Measurements from ENCODE around the gene GUCY2F.

Gene GUCY2F

DNA sequence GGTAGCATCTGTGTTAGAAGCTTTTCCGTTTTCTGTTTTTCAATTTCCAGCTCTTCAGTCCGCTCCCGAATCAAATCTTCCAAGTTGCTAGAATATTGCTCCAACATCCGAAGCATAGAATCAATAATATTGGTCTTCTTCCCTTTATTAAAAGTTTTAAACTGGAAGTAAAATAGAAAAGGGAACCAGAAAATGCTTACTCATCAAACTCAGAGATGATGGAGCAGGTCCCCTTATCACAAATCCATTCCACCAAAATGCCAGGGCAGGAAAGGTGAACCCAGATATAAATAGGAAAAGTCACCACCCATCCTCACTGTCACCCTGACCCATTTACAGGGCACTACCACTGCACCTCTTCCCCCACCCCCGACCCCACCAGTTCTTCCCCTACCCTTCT, 89.0 kb downstream of the GUCY2F start:
- no peak for DNase-seq

DNA sequence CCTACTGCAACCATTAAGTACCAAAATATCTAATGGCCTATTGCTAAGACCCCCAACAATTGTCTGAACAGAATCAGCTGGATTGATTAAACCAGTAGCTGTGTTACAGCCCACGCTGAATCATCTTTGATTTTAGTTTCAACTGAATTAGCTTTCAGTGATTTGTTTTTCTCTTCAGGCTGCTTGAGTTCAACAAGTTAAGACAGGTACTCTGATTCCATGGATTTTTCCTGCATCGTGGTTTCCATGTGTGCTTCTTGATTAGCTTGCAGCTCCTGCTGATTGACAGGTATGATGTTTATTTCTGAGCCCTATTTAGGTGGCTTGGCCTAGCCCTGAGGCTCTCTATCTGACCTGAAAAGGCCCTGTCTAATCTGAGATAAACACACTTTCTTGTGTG, 91.3 kb downstream of the GUCY2F start:
- DNase-seq: no peak

DNA sequence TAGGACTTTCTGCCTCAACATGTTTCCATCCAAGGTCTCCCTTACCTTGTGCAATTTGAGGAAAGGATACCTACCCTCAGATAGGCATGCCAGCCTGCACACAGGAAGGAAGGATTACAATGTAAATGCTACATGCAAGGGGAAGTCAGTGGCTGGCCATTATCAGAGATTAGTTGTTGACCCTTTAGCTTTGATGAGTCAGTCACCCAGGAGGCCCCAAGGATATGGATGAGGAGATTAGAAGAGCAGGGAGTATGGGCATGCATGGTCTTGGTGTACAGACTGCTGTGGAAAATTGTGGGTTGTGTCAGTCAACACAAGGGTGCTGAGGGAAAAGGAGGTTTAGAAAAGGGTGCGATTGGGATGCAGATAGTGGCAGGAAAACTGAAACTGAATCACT, 92.0 kb downstream of the GUCY2F start:
- no peak for DNase-seq

DNA sequence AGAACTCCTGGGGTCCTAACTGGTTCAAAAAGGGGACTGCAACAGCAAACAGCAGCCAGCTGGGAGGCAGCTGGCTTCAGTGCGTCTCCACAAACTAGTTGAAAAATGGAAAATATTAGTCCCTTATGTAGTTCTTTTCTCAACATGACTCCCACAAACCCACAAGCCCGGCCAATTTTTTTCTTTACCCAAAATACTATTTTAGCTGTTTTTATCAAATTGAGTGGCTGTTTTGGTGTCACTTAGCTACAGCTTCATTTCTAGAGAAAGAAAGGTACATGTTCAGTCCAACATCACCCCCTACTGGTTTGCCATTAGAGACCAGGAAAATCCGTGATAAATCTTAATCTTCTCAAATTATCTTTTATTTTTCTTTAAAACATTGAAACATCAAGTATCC, 97.2 kb downstream of the GUCY2F start:
- no peak for DNase-seq

DNA sequence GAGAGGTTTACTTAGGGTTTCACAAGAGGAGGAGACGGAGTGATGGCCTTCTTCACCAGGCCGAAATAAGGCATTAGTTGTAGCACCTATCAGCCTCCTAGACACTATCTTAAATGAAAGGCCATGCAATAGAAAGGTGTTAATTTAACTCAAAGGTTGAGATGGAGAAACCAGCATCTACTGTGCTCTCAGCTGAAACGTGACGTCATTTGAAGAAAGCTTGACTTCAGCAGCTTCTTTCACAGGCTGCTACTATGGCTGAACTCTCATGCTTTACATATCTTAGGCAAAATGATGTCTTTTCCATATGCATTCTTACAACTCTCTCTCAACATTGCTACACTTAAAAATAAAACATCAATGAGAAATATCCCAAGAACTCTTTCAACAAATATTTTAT, 99.6 kb downstream of the GUCY2F start:
- DNase-seq: no peak

DNA sequence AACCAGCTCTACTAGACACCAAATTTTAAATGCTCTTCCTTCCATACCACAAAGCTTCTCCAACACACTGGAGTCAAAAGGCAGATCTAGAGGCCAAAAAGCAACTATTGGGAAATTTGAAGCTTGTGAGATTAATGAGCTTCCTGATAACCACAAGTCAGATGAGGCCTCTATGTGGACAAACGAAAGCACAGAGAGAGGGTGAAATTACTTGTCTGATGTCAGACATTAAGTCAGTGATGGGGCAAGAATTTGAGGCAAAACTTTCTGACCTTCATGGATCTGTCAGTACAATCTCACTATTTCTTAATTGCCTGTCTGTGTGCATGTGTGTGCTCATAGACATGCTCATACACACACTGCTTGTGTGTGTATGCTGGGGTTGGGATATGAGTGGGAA, 103.6 kb downstream of the GUCY2F start:
- no peak for DNase-seq

DNA sequence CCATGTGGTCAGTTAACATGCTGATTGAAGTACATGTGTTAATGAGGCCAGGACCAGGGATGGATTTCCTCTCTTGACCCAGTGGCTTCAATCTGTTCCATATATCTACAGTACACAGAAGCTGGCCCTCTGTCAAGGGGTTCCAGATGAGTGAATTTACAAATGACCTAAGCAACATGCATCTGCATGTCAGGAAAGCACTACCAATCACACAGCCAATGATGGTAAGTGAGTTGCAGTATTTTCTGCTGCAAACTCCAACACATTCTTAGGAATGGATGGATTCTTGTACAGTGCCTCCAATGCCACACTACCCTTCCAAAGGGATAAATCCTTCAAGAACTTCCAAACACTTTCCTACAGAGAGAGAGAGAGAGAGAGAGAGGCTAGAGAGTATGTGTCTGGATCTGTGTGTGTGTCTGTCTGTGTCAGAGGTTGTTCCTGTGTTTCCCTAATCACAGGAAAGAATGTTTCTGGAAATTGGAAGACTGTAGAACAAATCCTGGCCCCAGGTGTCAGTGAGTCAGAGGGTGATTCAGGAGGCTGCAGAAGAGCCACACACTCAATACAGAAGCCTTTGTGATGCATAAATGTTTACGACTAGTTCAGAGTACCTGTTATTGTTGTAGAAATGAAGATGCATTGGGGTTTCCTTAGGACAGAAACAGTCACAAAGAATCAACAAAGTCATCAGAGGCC, 107.5 kb downstream of the GUCY2F start:
- DNase-seq: no peak

DNA sequence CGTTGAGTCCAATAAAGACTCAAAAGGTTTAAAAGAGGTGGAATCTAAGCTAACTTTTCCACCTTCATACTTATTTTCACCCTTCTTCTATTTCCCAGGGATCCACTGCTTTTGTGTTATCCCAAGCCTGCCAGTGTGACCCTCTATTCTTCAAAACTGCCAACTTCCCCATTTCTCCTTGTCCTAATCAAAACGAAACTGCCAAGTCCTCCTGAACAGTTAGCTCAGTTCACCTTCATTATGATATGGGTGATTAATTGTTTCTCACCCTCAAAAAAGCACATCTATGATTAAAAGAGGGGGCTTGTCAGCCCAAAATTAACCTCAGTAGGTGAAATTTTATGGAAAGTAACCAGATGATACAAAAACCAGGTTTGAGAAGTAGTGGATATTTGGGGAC, 108.4 kb downstream of the GUCY2F start:
- DNase-seq: no peak

DNA sequence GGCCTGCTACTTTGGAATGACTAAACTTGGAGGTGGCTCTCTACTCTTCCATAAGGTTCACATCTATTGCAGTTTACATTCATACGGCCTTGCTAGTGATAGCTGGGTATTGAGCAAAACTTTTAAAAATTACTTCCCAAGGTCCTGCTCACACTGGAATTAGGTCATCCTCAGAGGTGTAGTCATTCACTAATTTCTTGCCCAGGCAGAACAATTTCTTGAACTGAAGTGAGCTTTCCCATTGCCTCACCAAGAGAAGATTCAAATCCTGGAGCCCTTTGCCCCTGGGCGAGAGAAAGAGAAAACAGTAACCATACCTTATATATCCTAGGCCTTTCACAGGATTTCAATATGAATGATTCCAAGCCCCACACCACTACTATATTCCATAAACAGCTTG, 109.2 kb downstream of the GUCY2F start:
- no peak for DNase-seq

DNA sequence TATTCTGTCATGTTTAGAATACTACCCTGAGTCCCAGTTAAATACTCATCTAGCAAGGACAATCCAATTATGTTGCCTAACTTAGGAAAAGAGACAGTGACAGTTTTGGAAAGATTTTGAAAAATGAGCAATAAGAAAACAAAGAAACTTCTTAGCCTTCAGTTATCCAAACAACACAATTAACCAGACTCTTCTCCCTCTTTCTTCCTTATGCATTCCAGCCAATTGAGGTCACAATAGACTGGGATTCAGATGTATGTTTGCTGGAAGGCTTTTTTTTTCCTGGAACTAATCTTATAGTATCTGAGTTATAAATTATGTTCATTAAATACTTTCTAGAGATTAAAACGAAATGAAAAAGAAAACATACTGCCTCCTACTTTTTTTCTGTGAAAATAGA, 109.6 kb downstream of the GUCY2F start:
- DNase-seq: no peak

DNA sequence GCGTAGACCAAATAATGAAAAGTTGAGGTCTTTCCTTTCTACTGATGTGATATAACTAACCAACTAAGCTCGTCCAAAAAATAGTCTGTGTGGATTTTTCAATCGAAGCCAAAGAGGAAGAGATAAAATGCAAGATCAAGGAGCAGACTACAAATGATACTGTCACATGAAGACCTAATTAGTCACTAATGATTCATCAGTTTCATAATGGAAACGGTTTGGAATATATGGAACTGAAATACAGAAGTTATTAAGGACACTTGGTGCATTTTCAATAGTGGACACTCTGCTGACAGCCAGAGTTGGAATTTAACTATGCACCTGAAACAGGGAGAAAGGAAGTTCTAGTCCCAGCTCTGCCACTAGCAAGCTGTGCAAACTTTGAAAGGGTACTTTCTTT, 119.8 kb downstream of the GUCY2F start:
- no peak for DNase-seq

DNA sequence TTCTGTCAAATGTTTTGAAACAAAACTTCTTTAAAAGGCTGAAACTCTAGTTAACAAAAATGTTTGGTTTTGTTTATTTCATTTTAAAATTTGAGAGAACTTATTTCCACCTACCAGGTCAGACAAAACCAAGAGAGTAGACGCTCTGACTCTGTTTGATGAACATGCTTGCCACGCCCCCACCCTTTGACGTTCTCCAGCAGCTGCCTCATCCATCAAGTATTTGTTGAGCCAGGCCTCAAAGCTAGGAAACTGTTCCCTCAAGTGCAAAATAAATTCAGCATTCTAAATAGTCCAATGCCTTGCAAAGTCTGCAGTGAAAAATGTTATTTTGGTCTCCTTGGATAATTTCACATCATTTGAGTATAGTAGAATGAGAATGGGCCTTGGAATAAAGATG, 121.6 kb downstream of the GUCY2F start:
- no peak for DNase-seq

DNA sequence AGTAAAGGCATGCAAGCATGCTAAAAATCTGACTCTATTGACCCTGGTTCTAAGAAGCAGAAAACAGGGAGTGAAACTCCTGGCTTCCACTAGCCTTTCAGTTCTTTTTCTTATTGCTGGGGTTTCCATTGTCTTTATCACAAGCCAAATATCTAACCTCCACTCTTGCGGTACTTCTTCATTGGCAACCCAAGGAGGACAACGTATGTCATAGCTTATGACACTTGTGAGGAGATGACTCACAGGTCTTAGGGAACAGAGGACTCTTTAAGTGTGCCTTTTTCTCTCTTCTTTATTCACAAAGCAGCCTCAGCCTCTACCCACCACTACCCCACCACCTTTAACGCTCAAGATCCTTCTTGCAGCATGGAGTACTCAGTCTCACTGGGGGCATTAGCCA, 124.2 kb downstream of the GUCY2F start:
- DNase-seq: no peak

DNA sequence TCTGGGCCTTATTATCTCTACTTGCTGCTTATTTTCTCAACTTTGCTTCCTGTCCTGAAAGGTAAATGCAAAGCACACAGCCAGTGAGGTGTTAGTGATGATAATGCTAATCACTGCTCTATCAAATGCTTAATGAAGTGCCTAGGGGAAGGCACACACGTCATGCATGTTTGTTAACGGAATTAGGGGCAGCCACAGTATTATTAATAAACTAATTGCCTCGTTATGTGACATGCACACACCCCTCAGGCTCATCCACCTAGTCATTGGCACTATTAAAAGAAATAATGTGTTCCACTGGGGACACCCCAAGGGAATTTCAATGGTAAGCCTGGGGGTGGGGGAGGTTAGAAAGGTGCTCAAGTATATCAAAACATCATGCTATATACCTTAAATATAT, 125.2 kb downstream of the GUCY2F start:
- DNase-seq: no peak

DNA sequence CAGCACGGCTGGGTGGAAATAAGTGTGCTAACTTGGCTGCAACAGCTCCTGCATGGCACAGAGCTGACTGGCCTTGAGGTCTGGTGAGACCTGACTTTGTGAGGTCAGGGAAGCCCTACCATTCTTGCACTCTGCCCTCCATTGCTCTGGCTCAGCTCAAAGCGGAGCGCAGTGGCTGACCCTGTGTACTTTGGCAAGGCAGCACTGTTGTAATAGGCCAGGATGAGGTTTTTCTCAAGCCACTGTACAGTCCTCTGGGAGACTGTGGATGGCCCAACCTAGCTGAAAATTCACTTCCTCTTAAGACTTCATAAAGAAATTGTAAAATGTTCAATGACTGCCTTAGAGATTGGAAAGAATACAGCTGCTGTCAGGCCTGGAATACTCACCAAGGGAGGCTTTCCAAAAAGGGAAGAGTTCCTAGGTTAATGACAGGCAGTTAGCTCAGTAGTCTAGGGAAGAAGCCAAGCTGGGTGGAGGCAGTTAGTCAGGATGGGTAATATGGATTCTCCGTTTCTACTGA, 129.8 kb downstream of the GUCY2F start:
- no peak for DNase-seq

DNA sequence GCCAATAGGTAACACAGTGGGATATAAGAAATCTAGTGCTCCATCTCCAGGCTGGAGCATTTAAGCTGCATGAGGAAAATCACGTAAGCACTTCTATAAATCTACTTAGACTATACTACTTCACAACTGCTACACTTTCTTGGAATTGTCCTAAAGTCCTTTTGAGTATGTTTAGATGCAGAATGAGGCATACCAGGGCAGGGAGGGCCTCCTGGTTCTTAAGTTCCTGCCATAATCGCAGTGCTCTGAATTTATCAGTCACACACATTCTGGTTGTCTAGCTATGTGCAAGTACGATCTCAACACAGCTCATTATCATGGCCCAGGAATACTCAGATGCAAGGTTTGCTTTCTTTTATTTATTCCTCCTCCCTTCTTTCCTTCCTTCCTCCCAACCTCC, 130.3 kb downstream of the GUCY2F start:
- DNase-seq: no peak

DNA sequence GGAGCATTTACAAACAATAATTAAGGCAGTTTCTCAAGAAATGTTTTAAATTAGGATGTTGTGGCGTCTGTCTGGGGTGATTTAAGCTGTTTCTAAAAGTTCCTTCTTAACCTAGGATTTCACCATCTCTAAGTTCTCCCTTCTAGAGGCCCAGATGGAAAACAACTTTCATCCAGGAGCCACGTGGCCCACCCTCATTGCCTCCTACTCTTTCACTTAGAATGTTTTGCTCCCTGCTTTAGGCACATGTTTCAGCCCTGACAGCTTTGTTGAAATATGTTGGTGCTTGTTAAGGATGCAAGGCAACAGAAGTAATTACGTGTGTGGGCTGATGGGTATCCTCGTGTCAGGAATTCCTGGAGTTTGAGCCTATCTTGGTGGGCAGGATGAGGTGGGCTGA, 131.3 kb downstream of the GUCY2F start:
- no peak for DNase-seq

DNA sequence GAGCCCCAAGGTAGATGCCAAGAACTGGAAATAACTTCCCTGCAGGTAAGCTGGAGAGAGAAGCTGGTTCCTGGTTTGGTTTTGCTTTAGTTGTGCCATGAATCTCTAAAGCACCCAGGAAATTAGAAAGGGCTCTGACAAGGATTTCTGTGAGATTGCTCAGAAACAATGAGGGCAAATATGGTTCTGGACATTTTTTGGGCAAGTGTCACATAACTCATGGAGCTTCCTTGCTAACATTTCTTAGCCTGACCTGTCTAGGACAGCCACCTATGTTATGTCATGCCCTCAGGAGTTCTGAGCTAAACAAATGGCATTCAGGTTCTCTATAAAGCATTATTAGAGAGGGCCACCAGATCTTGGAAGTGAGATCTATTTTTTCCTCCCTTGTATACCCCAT, 131.8 kb downstream of the GUCY2F start:
- no peak for DNase-seq

DNA sequence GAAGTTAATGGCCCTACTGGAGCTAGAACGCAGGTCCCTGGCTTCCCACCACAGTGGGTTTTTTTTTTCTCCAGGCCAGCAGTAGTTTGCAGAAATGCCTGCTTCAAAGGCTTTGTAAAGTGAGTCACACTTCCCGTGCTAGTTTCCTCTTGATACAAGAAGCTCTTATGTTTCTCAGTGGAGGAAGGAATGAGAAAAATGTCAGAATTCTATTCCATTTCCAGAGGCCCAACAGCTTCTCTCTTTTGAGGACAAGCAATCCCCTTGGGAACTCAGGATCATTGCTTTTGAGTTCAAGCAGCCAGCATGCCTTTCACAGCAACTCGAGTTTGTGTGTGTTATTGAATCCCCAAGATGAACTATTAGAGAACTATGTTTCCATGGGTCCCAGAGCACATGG, 134.3 kb downstream of the GUCY2F start:
- DNase-seq: no peak

DNA sequence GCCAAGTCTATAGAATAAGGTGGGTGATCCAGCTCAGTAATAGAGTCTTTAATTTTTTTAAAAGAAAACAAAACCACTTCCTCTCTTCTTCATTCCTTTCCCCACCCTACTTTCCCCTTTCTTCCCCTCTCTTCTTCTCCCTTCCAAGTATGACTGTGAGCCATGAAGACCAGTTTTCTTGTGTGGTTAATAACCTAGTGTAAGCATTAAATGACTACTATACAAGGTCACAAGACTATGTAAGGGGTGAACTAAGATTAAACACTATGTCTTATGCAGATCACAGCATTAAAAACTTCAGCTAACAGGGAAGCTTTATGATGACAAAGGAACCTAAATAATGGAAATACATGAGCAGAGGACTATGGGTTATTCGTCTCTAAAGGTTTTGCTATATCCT, 135.4 kb downstream of the GUCY2F start:
- no peak for DNase-seq

DNA sequence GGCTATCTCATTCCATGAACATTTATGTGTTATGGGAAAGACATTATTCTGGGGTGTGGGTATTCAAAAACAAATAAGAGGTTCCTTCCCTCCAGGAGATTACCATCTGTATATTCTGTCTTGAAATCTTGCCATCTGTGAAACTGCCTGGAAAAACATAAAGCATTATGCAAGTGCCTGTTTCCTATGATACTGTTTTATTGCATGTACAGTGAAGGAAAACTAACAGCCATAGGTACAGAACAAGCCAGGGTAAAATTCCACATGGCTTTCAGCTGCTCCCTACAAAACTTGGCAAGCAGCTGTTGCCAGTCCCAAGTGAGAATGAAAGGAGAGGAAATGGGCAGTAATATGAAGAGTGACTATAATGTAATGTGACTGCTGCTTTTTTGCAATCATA, 136.0 kb downstream of the GUCY2F start:
- DNase-seq: no peak

DNA sequence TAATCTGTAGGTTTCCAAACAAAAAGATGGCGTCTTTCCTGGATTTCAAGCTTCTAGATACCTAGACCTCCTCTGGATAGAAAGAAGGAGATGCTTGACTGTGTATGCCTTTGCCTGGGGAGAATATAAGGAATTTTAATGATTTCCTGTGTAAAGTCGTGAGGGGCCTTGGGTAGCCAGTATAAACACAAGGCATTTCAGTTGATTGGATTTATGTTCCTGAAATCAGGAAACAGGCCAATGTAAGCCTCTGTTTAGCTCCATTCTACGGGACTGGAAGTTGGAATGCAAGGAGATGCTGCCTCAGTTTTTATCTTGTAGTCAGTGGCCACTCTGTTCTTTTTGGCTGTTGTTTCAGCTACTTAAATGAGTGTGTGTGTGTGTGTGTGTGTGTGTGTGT, 137.2 kb downstream of the GUCY2F start:
- DNase-seq: no peak

DNA sequence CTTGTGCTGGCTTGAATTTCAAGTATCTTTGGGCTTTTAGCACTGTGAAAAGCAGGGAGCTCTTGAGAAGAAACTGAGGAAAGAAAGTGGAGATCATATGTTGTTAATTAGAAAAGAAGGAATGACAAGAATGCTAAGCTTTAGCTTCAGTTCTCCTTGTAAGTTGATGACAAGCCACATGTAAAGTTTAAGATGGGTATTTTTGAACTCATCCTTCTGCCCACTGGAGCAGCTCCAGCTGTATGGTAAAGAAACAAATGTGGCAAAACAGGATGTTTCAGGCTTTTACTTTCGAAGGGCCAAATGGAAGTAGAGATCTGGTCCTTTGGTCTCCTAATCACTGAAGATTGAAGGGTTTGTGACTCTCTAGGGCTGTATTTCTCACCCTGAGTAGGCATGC, 137.8 kb downstream of the GUCY2F start:
- DNase-seq: no peak

DNA sequence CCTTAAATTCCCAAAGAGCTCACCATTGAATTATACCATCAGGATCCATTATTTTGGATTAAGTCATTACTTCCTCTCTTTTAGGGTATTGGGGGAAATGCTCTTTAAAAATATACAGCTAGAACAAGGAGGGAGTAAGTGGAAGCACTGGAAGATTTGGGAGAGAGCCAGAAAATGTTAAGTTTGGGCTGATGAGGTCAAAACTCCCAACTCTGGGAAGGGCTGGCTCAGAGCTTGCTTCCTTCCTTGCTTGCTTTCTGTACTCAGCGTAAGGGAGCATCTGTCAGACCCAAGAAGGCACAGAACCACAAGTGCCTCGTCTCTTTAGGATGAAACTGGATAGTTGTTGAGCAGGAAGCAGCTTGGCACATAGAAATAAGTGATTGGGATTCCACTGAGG, 138.2 kb downstream of the GUCY2F start:
- no peak for DNase-seq

DNA sequence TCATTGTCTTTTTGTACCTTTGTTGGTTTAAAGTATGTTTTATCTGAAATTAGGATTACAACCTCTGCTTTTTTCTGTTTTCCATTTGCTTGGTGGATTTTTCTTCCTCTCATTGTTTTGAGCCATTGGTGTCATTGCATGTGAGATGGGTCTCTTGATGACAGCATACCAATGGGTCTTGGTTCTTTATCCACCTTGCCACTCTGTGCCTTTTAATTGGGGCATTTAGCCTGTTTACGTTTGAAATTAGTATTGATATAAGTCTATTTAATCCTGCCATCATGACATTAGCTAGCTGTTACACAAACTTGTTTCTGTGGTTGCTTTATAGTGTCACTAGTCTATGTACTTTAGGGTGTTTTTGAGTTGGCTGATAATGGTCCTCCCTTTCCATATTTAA, 145.7 kb downstream of the GUCY2F start:
- DNase-seq: no peak

DNA sequence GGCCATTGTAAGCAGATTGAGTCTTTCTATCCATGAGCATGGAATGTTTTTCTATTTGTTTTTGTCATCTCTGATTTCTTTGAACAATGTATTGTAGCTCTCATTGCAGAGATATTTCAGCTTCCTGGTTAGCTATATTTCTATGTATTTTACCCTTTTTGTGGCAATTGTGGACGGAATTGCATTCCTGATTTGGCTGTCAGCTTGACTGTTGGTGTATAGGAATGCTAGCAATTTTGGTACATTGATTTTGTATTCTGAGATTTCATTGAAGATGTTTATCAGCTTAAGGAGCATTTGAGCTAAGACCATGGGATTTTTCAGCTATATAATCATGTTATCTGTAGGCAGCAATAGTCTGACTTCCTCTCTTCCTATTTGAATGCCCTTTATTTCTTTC, 154.6 kb downstream of the GUCY2F start:
- DNase-seq: no peak
